ENCODE measurements around the gene PLEKHA4.

PLEKHA4 gene

DNA sequence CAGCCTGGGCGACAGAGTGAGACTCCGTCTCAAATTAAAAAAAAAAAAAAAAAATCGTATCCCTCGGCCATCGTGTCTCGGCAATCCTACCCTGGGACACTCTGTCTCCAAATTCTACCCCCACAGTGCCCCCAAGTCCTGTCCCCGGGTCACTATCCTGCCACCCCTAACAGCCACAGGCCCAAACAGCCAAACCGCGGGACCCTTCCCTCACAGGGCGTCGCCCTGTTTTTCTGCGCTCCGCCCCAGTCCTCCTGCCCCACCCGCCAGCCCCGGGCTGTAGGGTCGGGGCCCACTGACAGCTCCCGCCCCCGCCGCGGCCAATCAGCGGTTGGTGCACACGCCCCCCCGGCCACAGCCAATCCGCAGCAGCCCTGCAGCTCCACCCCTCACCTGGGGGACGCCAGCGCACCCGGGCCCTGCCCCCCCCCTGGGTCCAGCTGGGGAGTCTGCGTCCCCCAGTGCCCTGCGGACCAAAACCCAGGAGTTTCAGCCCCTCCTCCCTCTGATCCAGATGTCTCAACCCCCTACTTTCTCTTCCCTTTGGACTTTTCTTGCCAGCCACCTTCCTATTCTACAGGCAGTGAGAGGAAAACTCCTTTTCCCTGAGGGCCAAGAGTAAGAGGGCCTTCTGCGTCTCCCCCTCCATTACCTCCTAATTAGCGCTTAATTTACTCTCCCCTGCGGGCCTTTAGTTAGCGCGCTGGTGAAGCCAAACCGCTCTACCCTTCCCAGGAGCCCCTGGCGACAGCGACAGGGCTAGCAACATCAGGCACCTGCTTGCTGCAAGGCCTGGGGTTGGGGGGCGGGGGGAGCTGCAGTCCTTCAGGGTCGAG is 56.1 kb downstream of the PLEKHA4 start:
- Histone ChIP-seq H3K4me3 (ENCODE audit: low read length) (peak overlapping the region; percentile 31), H3K27me3 (ENCODE audit: control insufficient read depth, insufficient read depth, low read length) (no peaks in the 10 kb centered on the region), H3K36me3 (ENCODE audit: control insufficient read depth, insufficient read depth, low read length) (no peaks in the 10 kb centered on the region), H3K9me3 (ENCODE audit: control insufficient read depth, low read length) (no peaks in the 10 kb centered on the region), H3K9ac (ENCODE audit: low read length) (peak overlapping the region; percentile 66), H3K4me1 (ENCODE audit: control insufficient read depth, insufficient read depth, low read length) (peaks cover 28% of the 10 kb centered on the region)

DNA sequence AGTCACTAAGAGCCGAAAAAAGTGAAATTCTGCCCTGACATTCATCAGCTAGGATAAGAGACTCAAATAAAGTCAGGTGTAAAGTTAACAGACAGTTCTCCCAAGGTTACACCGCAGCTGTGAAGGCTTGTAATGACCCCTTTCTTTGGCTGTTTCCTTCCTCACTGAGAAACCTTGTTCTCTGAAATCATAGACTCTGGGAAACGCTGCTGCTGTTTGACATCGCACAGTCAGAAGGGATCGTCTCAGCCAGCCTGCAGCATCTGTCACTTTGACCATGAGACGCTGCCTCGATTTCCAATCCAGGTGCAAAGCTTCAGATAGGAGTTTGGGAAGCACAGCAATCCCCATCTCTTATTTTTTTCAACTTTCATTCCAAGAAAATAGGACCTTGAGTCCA is 58.3 kb downstream of the PLEKHA4 start:
- Histone ChIP-seq H3K4me3 (ENCODE audit: low read length) (peak overlapping the region; percentile 41), H3K36me3 (ENCODE audit: control insufficient read depth, insufficient read depth, low read length) (no peaks in the 10 kb centered on the region), H3K27me3 (ENCODE audit: control insufficient read depth, insufficient read depth, low read length) (no peaks in the 10 kb centered on the region), H3K9ac (ENCODE audit: low read length) (peak overlapping the region; percentile 80), H3K9me3 (ENCODE audit: control insufficient read depth, low read length) (no peaks in the 10 kb centered on the region), H3K4me1 (ENCODE audit: control insufficient read depth, insufficient read depth, low read length) (peaks cover 28% of the 10 kb centered on the region)

DNA sequence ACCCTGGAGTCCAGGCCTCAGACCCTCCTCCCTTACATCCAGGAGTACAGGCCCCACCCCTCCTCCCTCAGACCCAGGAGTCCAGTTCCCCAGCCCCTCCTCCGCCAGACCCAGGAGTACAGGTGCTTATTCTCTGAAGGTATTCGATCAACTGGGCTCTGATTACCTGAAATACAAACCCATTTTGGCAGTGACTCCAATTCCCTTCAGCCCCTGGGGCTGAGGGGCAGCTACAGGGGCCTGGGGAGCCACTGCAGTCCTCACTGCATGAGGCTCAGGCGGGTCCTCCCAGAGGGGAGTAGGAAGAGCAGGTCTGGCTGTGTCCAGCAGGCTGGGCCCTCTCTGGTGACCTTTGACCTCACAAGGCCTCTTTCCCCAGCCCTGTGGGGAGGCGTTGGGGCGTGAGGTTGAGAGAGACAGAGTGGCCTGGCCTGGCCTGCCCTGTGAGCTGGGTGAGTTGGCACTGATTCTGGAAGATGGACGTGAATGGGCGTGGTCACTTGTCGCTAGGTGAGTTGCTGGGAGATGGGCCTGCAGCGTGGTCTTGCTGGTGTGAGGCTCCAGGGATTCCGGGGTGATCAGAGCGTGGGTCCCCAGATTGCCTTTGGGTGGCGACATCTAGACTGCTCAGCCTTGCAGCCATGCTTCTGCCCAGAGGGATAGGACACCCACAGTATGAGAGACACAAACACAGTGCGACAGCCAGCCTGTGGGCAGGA is 60.7 kb downstream of the PLEKHA4 start:
- Histone ChIP-seq H3K4me1 (ENCODE audit: control insufficient read depth, insufficient read depth, low read length) (peaks cover 28% of the 10 kb centered on the region), H3K9ac (ENCODE audit: low read length) (no peak overlapping the region)

DNA sequence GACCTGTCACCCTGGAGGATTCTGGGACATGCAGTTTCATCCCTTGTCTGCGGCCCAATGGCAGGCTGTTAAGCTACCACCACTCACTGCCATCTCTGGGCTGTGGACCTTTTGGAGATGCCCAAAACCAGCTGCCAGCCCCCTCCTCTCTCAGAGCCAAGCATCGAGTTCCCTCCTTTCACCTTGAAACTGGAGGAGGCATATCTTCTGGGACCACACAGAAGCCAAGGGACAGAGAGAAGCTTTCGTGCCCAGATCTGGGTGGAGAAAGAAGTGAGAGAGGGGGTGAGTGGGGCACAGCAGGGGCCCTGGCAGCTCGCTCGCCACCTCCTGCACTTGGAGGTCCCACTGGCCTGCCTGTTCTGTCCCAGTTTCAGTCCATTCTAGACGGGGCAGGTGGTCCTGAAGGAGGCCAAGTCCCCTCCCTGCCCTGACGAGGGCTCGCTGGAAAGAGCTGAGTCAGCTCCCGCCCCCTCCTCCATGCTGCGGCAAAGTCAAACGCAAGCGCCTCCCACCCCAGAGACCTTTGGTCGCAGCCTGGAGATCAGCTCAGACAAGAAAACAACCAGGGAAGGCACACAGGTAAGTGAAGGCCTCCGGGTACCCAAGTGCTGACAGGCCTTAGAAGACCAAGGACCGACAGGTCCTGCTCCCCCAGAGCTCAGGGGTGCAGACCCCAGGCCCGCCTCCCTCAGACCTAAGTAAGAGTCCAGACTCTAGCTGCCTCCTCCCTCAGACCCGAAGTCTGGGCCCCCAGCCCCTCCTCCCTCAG is 61.4 kb downstream of the PLEKHA4 start:
- no peaks in the 10 kb centered on the region for H3K36me3 ChIP-seq (ENCODE audit: control insufficient read depth, insufficient read depth, low read length)
- H3K9me3 ChIP-seq (ENCODE audit: control insufficient read depth, low read length) = no peaks in the 10 kb centered on the region
- no peaks in the 10 kb centered on the region for H3K27me3 ChIP-seq (ENCODE audit: control insufficient read depth, insufficient read depth, low read length)
- no peak overlapping the region for H3K4me3 ChIP-seq (ENCODE audit: low read length)
- H3K4me1 ChIP-seq (ENCODE audit: control insufficient read depth, insufficient read depth, low read length) = peaks cover 28% of the 10 kb centered on the region
- no peak overlapping the region for H3K9ac ChIP-seq (ENCODE audit: low read length)

More for the DNA sequence above, 60.7 kb downstream of the PLEKHA4 start:
- Histone ChIP-seq H3K9me3 (ENCODE audit: control insufficient read depth, low read length) (no peaks in the 10 kb centered on the region), H3K36me3 (ENCODE audit: control insufficient read depth, insufficient read depth, low read length) (no peaks in the 10 kb centered on the region), H3K27me3 (ENCODE audit: control insufficient read depth, insufficient read depth, low read length) (no peaks in the 10 kb centered on the region), H3K4me3 (ENCODE audit: low read length) (no peak overlapping the region)

DNA sequence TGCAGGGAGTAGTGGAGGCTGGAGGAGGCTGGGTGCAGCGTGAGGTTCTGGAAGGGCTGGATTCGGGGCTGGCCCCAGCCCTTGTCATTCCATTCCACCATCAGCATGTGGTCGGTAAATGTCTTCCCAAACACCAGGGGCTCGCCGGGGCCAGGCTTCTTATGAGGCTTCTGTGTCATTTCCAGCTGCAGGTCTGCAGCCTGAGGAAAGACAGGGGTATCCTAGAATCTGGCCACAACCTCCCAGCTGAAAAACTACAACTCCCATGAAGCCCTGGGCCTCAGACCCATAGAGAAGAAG is 61.9 kb downstream of the PLEKHA4 start:
- peaks cover 29% of the 10 kb centered on the region for H3K4me1 ChIP-seq (ENCODE audit: control insufficient read depth, insufficient read depth, low read length)
- no peaks in the 10 kb centered on the region for H3K36me3 ChIP-seq (ENCODE audit: control insufficient read depth, insufficient read depth, low read length)
- no peak overlapping the region for H3K9ac ChIP-seq (ENCODE audit: low read length)
- H3K9me3 ChIP-seq (ENCODE audit: control insufficient read depth, low read length) = no peaks in the 10 kb centered on the region
- no peak overlapping the region for H3K4me3 ChIP-seq (ENCODE audit: low read length)
- no peaks in the 10 kb centered on the region for H3K27me3 ChIP-seq (ENCODE audit: control insufficient read depth, insufficient read depth, low read length)

DNA sequence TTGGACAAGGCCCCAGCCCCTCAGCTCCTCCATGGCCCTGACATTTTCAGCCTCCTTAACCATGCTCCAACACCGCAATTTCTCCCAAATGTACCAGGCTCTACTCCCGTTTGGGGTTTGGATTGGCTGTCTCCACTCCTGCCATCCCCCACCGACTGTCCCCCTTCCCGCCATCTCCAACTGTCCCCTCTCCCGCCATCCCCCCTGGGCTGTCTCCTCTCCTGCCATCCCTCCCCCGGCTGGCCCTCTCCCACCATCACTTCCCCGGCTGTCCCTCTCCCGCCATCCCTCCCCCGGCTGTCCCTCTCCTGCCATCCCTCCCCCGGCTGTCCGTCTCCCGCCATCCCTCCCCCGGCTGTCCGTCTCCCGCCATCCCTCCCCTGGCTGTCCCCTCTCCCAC is 63.0 kb downstream of the PLEKHA4 start:
- Histone ChIP-seq H3K4me1 (ENCODE audit: control insufficient read depth, insufficient read depth, low read length) (peaks cover 26% of the 10 kb centered on the region), H3K9me3 (ENCODE audit: control insufficient read depth, low read length) (no peaks in the 10 kb centered on the region), H3K36me3 (ENCODE audit: control insufficient read depth, insufficient read depth, low read length) (no peaks in the 10 kb centered on the region), H3K27me3 (ENCODE audit: control insufficient read depth, insufficient read depth, low read length) (no peaks in the 10 kb centered on the region), H3K9ac (ENCODE audit: low read length) (no peak overlapping the region), H3K4me3 (ENCODE audit: low read length) (no peak overlapping the region)

DNA sequence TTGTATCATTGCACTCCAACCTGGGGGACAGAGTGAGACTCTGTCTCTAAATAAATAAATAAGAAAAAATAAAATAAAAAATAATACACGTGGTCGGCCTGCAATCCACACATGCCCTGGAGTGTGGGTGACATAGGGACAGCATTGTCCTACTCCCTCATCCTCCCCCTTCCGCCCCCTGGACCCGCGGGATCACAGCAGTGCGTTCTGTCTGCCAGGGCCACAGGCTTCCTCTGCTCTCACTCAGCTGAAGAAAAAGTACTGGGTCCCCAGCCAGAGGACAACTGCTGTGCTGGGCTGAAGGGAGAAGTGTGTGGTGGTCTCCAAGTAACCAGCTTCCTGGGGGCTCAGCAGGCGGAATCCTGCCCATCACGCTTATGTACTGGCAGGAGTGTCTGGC is 63.9 kb downstream of the PLEKHA4 start:
- Histone ChIP-seq H3K36me3 (ENCODE audit: control insufficient read depth, insufficient read depth, low read length) (no peaks in the 10 kb centered on the region), H3K27me3 (ENCODE audit: control insufficient read depth, insufficient read depth, low read length) (no peaks in the 10 kb centered on the region), H3K9ac (ENCODE audit: low read length) (no peak overlapping the region)

DNA sequence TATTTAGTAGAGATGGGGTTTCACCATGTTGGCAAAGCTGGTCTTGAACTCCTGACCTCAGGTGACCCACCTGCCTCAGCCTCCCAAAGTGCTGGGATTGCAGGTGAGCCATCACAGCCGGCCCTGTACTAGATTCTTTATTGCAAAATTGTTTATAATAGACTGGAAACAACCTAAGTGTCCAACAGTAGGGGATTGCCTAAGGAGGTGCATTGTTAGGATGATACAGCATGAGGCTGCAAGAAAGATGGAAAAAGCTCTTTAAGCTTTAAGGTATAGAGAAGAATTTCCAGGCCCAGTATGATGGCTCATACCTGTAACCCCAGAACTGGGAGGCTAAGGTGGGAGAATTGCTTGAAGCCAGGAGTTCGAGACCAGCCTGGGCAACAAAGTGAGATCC is 65.8 kb downstream of the PLEKHA4 start:
- no peak overlapping the region for H3K9ac ChIP-seq (ENCODE audit: low read length)
- peaks cover 14% of the 10 kb centered on the region for H3K4me1 ChIP-seq (ENCODE audit: control insufficient read depth, insufficient read depth, low read length)
- no peaks in the 10 kb centered on the region for H3K9me3 ChIP-seq (ENCODE audit: control insufficient read depth, low read length)
- no peaks in the 10 kb centered on the region for H3K27me3 ChIP-seq (ENCODE audit: control insufficient read depth, insufficient read depth, low read length)
- H3K4me3 ChIP-seq (ENCODE audit: low read length) = no peak overlapping the region
- H3K36me3 ChIP-seq (ENCODE audit: control insufficient read depth, insufficient read depth, low read length) = no peaks in the 10 kb centered on the region

More for the DNA sequence above, 63.9 kb downstream of the PLEKHA4 start:
- Histone ChIP-seq H3K4me3 (ENCODE audit: low read length) (no peak overlapping the region), H3K9me3 (ENCODE audit: control insufficient read depth, low read length) (no peaks in the 10 kb centered on the region), H3K4me1 (ENCODE audit: control insufficient read depth, insufficient read depth, low read length) (peaks cover 19% of the 10 kb centered on the region)

DNA sequence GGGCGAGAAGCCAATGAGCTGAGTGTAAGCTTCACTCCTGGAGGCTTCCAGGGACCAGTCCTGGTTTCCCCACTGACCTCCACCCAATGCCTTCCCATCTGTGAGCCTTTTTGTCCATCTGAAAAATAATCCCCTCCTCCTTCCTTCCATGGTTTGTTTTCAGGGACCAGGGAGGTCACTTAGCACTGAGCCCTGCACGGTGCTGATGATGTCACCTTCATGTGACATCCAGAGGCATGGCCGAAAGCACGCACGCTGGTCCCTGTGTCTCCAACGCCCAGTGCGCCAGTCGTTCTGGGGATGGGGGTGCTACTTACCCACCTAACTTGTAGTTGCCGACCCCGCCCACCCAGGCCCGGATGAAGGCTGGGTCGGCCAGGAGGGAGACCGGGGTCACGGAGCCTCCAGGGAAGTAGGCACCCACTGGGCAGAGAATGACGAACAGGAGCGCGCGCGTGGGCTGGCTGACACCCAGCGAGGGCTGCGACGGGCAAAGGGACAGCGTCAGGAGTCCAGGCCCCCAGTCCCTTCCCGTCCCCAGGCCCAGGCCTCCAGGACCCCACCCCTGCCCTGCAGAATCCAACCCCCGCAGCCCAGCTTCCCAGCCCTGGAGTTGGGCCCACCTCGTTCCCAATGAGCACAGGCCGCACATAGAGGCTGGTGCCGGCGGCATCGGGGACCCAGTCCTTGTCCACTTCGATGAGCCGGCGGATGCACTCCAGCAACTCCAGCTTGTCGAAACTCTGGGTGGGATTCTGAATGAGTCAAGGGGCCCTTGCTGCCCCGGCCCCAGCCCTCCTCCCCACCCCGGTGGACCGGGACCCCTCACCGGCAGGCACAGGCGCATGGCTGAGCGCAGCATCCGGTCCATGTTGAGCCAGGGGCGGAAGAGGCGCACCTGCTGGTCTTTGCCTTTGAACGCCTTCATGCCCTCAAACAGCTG is 68.8 kb downstream of the PLEKHA4 start:
- Histone ChIP-seq H3K9ac (ENCODE audit: low read length) (no peak overlapping the region), H3K36me3 (ENCODE audit: control insufficient read depth, insufficient read depth, low read length) (no peaks in the 10 kb centered on the region), H3K27me3 (ENCODE audit: control insufficient read depth, insufficient read depth, low read length) (no peaks in the 10 kb centered on the region), H3K9me3 (ENCODE audit: control insufficient read depth, low read length) (no peaks in the 10 kb centered on the region), H3K4me1 (ENCODE audit: control insufficient read depth, insufficient read depth, low read length) (peaks cover 10% of the 10 kb centered on the region), H3K4me3 (ENCODE audit: low read length) (no peak overlapping the region)

DNA sequence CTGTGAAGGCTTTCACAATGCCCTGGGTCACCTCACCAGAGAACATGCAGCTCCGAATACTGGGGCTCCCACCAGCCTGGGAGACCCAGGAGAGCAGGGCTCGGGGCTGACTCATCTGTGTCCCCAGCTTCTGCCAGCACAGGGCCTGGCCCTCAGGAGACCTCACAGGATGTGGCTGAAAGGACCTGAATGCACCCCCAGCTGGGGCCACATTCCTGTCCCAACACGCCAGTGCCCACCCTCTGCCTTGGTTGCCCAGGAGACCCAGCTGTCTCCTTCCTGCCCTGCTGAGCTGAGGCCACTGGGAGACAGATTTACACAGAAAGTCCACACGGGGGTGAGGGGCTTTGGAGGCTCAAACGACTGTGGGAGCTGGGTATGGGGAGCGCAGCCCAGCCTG is 69.5 kb downstream of the PLEKHA4 start:
- Histone ChIP-seq H3K4me3 (ENCODE audit: low read length) (no peak overlapping the region), H3K9ac (ENCODE audit: low read length) (no peak overlapping the region), H3K9me3 (ENCODE audit: control insufficient read depth, low read length) (no peaks in the 10 kb centered on the region), H3K4me1 (ENCODE audit: control insufficient read depth, insufficient read depth, low read length) (peaks cover 10% of the 10 kb centered on the region), H3K36me3 (ENCODE audit: control insufficient read depth, insufficient read depth, low read length) (no peaks in the 10 kb centered on the region), H3K27me3 (ENCODE audit: control insufficient read depth, insufficient read depth, low read length) (no peaks in the 10 kb centered on the region)

DNA sequence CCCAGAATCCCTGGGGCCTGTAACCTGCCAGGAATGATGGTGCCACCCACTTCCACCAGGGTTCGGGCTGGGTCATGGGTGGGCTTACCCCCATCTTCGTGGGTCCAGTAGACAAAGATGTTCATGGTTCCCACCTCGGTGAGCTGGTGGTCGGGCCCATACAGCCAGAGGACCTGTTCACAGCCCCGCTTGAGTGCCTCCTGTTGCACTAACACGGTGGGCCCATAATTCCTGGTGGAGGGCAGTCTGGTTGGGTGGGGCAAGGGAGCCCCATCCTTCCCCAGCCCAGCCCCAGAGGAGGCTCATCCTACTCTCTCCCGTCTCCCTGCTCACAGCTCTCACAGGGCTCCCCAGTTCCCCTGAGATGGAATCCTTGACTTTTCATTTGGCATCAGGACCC is 71.3 kb downstream of the PLEKHA4 start:
- Histone ChIP-seq H3K4me3 (ENCODE audit: low read length) (no peak overlapping the region), H3K27me3 (ENCODE audit: control insufficient read depth, insufficient read depth, low read length) (no peaks in the 10 kb centered on the region), H3K9ac (ENCODE audit: low read length) (no peak overlapping the region), H3K9me3 (ENCODE audit: control insufficient read depth, low read length) (no peaks in the 10 kb centered on the region), H3K36me3 (ENCODE audit: control insufficient read depth, insufficient read depth, low read length) (no peaks in the 10 kb centered on the region), H3K4me1 (ENCODE audit: control insufficient read depth, insufficient read depth, low read length) (peaks cover 7% of the 10 kb centered on the region)
